Activated CD4-positive, alpha-beta T cell treated with anti-CD3 and anti-CD28 coated beads, Interleukin-2, Interleukin-4, amounts not matched to agents 100 ng/mL and 50 ng/mL, durations not matched to agents 16 hours and 8 hours (primary cell): Measurements from ENCODE around the gene HEATR3.

Experiments
- DNase-seq: peaks from one replicate; pipeline ENCODE4 v3.0.0-alpha.2; 2020; ENCODE audit warnings: low spot score

Gene HEATR3

GRCh38 chr16:50058091-50058771, 7.5 kb upstream of the HEATR3 start:
- no peak for DNase-seq

- DNase-seq = no peak
These were observed 6.7 kb upstream of the HEATR3 start for GRCh38 chr16:50059111-50059510.

DNA sequence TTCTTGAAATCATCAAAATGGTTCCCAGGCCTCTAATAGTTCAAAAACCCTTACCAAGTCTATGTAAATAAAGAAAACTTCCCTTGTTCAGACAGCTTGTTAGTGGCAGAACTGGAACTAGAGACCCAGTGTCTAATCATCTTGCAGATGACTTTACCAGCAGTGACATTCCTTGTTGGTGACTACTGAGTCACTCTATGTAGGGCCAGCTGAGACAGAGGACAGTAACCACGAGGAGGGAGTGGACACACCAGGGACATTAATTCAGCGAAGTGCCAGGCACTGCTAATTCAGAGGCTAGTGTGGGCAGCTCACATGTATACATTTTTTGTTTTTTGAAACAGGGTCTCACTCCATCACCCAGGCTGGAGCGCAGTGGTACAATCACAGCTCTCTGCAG, 6.1 kb upstream of the HEATR3 start:
- DNase-seq = no peak

DNA sequence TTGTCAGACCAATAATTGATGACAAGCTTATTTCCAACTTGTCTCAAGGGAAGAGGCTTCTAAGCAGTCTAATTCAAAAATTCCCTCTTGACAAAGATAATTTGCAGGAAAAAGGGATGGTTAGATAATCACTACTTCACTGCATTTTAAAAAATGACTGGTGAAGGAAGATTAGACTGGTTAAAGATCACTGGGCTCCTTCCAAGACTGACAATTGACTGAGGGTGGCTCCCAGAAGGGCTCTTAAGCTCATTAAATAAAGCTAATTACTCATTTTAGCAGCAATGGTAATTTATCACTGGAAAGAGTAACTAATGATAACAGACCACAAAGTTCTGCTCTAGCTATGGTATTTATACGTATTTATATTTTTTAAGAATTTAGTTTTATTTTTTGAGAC, 4.4 kb upstream of the HEATR3 start:
- no peak for DNase-seq

DNA sequence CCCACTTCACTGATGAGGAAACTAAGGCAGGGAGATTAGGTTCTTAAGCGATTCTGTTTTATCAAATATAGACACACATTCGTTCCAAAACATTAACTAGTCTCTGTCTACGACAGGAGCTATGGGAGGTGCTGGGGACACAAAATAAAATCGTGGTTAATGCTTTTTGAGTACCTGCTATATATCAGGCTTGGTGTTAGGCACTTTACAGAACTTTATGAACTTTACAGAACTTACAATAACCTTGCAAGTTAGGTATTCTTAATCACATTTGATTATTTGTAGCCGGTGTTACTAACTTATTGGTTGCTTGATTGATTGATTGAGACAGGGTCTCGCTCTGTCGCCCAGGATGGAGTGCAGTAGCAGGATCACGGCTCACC, 538 bp upstream of the HEATR3 start:
- DNase-seq = no peak

- no peak for DNase-seq
These were observed 916 bp downstream of the HEATR3 start for GRCh38 chr16:50066482-50067289.

DNA sequence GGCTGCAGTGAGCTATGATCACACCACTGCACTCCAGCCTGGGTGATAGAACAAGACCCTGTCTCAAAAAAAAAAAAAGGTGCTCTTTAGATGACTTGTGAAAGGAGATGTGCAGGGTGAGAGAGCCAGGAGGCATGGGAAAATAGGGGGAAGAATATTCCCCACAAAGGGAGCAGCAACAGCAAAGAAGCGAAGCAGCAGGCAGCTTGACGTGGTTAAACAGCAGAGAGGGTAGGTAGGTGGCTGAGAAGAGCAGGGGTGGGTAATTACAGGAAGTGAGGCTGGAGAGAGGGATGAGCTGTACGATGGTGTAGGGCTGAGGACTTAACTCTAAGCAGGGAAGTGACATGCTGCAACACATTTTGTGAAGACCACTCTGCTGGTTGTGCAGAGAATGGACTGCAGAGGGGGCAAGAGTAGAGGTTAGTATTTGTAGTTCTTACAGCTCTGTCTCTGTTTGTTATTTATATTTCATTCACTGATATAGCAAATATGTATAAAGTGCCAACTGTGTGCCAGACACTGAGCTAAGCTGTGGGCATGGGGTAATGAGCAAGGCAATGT, 1.6 kb downstream of the HEATR3 start:
- DNase-seq = peak; percentile 50

GRCh38 chr16:50068550-50068949, 2.8 kb downstream of the HEATR3 start:
- no peak for DNase-seq

DNA sequence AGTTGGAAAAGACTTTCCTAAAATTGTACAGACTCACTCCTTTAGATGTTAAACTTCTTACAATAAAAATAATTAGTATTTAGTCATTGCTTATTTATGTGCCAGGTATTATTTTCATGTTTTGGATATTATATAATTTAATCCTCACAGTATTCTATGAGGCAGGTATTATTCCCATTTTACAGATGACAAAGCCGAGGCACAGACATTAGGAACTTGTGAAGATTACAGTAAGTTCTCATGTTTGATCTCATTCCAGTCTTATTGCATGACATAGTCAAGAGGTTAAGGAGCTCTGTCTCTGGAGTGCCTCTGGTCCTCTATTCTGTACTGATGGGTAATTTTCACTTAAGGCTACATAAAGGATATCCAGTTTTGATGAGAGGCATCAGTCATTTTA, 3.3 kb downstream of the HEATR3 start:
- DNase-seq = no peak

DNA sequence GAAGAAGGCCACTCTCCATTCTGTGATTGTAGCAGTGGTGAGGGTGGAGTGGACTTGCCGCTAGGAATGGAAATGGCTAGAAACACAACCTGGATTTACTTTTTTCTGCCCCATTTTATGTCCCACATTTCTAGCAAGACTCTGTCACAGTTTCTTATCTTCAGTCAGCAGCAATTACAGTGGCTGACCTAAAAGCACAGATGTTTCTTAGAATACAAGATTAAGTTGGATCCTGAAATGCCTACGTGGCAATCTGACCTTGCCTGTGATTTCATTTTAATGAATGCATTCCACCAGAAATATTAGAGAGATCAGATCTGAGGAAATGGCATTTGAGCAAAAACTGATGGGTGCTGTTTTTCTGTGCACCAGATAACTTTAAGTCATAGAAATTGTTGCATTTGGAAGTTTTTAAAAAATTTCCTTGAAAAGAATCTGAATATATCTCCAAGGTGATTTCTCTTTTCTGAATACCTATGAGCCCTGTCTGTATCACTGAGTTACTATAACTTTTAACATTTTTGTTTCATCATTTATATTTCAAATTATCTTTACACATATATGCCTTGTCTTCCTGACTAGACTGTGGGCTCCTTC, 5.4 kb downstream of the HEATR3 start:
- DNase-seq = no peak

DNA sequence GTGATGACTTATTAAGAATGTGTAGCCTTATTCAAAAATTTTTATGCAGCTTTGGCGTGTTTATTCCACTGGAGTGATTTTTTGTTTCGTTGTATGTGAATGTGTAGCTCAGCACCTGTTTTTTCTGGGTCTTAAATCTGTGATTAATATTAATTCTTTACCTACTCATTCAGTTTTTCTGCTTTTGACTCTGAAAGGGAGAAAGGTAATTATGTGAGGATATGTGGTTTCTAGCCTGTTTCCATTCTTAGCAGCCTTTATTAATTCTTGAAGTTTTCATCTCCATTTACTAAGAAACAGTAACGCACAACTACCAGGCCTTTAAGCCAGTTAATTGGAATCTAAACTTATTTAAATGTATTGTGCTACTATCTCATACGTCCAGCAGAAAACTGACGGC, 7.0 kb downstream of the HEATR3 start:
- DNase-seq = peak; percentile 43

- DNase-seq = no peak
These were observed 13.8 kb downstream of the HEATR3 start for GRCh38 chr16:50079397-50080140.

DNA sequence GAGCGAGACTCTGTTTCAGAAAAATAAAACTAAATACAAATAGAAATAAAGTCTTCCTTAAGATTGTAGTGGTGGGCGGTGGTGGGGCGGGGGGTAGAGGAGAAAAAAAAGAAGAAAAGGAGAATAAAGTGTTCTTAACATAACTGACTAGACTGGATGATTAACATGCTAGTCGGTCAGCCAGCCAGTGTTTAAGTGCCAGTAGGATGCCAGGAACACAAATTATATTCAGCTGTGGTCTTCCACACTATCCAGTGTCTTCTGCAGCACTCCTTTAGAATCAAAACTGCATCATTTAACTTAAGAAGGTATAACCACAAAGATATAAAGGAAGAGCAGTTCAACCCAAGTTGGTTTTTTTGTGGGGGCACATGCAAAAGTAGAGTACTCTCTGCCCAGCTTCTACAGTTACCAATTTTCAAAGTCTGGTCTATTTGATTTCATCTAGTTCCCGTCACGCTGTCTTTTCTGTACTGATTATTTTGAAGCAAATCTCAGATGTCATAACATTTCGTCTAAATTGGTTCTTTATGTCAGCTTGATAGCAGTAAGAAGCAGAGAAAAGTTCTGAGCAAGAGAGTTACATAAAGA, 15.8 kb downstream of the HEATR3 start:
- no peak for DNase-seq

DNA sequence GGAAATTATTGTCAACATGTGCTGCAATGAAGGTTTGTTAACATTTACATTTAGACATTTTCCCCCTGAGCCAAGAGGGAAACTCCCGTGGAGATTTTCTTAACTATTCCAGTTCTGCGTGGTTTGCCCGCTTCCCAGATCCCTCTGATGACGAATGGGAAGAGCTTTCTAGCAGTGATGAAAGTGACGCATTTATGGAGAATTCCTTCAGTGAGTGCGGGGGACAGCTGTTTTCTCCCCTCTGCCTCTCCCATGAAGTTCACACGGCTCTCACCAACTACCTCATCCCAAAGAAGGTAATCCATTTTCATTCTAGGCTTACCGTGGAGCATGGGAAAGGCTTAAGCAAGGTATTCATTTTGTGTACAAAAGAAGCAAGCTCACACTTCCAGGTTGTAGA, 18.2 kb downstream of the HEATR3 start:
- no peak for DNase-seq

- no peak for DNase-seq
These were observed 20.4 kb downstream of the HEATR3 start for GRCh38 chr16:50086176-50086575.

DNA sequence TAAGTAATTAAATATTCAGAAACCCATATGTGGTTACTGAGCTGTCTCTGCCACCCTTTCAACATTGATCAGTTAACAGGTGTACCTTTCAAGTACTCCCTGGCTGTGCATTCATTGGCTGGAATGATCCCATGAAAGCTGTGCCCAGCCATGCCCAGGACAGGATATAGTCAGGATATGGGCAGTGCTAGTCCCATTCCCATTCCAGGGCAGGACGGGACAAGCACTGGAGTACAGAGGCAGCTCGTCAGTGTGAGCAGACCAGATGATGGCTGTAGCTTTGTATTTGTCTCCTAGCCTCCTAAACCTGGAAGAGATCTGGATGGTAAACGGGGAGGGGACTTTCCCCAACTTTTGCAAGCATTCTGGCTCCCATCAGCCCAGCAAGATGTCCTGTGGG, 22.5 kb downstream of the HEATR3 start:
- DNase-seq = no peak

GRCh38 chr16:50092891-50093290, 27.1 kb downstream of the HEATR3 start:
- DNase-seq = no peak

- peak; percentile 82 for DNase-seq
These were observed 28.1 kb downstream of the HEATR3 start for GRCh38 chr16:50093607-50094539.

DNA sequence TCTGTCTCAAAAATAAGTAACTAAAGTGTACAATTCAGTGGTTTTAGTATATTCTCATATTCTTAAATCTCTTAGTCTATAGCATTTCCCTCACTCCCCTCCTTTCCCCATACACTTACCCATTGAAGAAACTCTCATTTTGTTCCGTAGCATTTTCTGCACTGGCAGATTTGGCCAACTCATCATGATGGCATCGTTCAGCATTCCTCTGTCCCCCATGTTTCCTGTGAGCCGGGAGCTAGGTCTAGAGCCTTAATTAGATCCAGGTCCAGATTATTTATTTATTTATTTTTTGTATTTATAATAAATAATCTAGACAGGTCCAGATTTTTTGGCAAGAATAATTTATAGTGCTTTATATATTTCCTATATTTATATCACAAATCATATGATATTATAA, 31.0 kb downstream of the HEATR3 start:
- DNase-seq = no peak

GRCh38 chr16:50099957-50100648, 34.3 kb downstream of the HEATR3 start:
- DNase-seq = no peak
